A172 (cell line): ENCODE results near the gene SCN2A. TPM values are rescaled to one million over a fixed set of nuclear protein-coding genes. Genes with fewer than 3 reads are reported as not detected.
"Not testable (repeated sequence)": the region's sequence is repeated elsewhere in the genome, so short reads cannot be mapped to it uniquely, and the experiment has no call there.

ENCODE experiments used
- DNase-seq: peaks from one replicate; pipeline ENCODE4 v3.0.0-alpha.2; 2015; ENCODE audit warnings: low spot score
- total RNA-seq: library from RNA; depleted of rRNA; stranded (reverse); fragments of >200 nt; shearing (Covaris generic); gene quantifications from 2 replicates; pipeline ENCODE4 v1.2.3, GENCODE V29; 2014

Gene SCN2A
- total RNA-seq, 1 experiment from 2014 or later = 0.17 TPM

GRCh38 chr2:165328272-165328671 lies 89.1 kb downstream of the SCN2A start:
- peak; percentile 2 for DNase-seq

DNA sequence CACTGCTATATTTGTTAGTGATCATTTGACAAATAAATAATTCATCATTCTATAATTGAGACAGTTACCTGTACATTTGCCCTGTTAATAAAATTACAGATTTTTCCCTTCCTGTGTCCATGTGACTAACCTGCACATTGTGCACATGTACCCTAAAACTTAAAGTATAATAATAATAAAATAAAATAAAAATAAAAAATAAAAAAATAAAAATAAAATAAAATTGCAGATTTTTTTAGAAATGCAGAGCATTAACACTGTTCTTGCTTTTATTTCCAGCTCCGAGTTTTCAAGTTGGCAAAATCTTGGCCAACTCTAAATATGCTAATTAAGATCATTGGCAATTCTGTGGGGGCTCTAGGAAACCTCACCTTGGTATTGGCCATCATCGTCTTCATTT lies 105.1 kb downstream of the SCN2A start:
- DNase-seq = not testable (repeated sequence)

DNA sequence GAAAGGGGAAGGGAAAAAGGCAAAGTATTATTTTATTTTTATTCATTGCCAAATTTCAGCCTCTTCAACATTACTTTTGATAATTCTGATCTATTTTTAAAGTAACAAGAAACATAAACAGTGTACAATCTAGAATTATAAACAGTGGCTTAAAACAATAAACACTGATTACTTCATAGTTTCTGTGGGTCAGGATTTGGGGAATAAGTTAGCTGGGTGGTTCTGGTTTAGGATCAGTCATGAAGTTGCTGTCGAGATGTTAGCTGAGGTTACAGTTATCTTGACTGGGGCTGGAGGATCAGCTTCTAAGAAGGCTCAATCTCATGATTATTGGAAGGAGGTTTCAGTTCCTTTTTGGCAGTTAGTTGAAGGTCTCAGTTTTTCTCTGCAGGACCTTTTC lies 109.2 kb downstream of the SCN2A start:
- no peak for DNase-seq

- DNase-seq = no peak
Measured at GRCh38 chr2:165349181-165349580, 110.0 kb downstream of the SCN2A start.

- DNase-seq = peak; percentile 55
Measured at GRCh38 chr2:165357758-165358157, 118.5 kb downstream of the SCN2A start.

DNA sequence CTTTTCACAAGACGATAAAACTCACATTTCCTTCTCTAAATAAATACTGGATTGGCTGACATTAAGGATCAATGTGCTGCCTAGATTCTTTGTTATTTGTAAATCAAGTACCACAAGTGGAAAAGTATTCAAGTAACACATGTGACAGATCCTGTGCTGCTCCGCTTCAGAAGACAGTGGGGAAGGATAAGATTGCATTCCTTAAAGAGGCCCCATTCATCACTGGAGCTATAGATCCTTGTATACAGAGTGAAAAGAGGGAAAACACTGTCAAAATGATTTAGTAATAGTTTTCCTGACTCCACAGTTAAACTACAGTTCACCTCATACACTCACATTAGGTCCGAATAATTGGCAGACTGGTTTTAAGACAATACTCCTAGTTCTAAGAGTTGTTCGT lies 122.3 kb downstream of the SCN2A start:
- no peak for DNase-seq

DNA sequence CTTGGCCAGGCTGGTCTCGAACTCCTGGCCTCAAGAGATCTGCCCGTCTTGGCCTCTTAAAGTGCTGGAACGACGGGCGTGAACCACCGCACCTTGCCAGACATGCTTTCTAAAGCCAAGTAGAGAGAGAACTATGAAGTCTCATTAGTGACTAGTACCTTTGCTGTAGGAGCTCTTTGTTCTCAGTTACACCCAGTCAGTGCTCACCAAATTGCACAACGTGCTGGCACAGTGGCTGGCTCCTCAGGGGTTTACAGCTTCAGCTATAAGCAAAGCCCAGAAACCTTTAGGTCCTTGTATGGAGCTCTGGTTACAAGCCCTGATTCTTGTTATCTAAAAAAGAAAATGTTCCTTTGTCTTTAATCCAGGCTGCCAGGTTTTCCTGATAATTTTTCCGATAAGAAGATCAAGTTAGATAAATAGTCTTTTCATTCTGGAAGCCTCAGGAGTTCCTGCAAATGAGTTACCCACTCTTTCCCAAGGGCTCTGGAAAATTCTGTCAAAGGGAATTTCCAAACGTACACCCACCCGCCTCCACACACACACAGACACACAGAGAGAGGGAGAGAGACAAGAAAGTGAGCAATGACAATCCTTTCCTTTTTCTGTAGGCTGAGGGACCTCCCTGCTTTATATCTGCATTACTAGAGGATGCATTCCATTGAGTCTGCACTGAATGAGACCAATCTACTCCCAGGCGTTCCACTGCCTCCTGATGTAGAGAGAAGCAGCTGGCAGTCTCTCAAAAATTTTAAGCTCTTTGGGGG lies 130.1 kb downstream of the SCN2A start:
- DNase-seq = no peak

GRCh38 chr2:165369898-165370296 lies 130.7 kb downstream of the SCN2A start:
- no peak for DNase-seq

DNA sequence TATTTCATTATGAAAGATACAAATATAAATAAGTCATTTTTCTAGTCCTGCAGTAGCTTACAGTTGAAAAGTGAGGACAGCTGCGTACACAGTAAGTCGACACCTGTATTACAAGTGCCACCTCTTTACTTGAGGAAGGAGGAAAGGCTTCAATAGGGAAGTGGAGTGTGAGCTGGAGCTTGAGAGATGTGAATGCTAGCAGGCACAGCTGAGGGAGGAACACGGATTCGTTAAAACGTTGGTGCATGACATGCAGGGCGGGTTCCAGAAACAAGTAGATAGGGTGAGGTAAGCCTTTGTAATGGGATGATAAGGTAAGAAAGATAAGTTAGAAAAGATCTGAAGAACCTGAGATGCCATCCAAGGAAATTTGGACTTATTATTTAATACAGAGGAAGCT lies 132.1 kb downstream of the SCN2A start:
- no peak for DNase-seq

- no peak for DNase-seq
Measured at GRCh38 chr2:165373278-165374010, 134.2 kb downstream of the SCN2A start.

- DNase-seq = no peak
Measured at GRCh38 chr2:165376571-165376975, 137.4 kb downstream of the SCN2A start.

GRCh38 chr2:165382362-165382761 lies 143.1 kb downstream of the SCN2A start:
- no peak for DNase-seq

GRCh38 chr2:165390875-165391274 lies 151.7 kb downstream of the SCN2A start:
- no peak for DNase-seq

DNA sequence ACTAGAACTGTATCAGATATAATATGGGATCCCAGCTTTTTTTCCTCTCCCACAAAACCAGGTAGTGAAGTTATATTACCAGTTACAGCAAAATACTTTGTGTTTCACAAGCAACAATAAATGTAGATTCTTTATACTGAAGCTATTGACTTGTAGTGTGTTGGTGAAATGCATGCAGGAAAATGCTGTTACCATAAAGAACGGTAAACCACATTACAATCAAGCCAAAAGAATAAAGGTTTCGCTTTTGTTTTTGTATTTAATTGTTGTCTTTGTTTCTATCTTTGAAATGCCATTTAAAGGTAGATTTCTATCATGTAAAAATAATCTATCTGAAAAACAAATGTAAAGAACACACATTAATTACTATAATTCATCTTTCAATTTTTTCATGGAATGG lies 152.6 kb downstream of the SCN2A start:
- no peak for DNase-seq

DNA sequence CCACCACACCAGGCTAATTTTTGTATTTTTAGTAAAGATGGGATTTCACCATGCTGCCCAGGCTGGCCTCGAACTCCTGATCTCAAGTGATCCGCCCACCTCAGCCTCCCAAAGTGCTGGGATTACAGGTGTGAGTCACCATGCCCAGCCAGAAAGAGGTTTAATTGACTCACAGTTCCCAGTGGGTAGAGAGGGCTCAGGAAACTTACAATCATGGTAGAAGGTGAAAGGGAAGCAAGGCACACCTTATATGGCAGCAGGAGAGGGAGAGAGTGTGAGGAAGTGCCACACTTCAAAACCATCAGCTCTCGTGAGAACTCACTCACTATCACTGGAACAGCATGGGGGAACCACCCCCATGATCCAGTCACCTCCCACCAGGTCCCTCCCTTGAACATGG lies 159.4 kb downstream of the SCN2A start:
- not testable (repeated sequence) for DNase-seq

- peak; percentile 60 for DNase-seq
Measured at GRCh38 chr2:165401285-165401852, 162.2 kb downstream of the SCN2A start.

DNA sequence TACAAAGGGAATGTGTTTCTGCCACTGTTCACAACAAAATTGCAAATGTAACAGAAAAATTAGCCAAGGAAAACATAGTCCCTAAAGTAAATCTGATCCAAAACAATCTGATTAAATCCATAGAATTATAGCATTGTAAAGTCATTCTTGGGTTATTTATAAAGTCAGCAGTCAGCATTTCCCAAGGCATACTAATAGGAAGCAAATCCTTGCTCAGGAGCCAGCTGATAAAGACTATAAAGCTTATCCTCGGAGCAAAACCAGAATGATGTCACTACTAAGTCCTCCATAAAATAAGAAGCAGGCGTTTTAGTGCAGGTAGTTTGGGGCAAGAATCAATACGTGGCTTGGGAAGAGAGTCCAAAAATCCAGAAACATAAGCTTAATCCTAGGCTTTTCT lies 162.9 kb downstream of the SCN2A start:
- no peak for DNase-seq

DNA sequence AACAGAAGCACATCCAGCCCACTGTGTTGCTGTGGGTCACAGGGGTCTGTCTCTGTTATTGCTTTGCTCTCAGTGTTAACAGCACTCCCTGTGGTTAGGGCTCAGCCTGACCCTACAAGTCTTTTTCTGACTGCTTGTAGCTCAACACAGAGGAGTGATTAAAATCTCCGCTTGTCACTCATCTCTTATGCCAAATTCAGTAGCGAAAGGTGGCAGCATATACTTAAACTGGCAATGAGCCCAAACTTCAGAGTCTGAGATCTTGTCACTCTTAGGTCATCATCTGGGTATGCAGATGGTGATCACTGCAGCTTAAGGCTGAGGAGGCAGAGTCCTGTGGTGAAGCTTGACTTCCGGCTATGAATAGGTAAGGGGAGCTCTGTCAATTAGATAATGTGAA lies 167.0 kb downstream of the SCN2A start:
- DNase-seq = peak; percentile 34

- no peak for DNase-seq
Measured at GRCh38 chr2:165407466-165407865, 168.3 kb downstream of the SCN2A start.

- DNase-seq = no peak
Measured at GRCh38 chr2:165408186-165408585, 169.0 kb downstream of the SCN2A start.

DNA sequence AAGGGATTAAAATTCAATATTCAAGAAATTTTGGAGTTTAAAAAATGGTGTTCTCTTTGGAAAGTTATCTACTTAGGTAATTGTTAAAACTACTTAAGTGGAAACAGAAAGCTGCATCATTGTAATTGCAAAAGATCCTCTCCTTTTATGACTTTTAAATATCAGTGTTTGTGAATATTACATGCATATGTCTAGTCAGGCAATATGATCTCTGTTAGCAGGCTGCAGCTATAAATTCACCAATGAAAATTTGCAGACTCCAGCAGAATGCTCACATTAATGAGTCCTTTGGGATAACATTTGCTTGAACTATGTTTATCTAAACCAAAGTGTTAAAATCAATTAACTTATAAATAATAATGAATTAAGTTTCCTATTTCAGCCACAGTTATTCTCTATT lies 171.1 kb downstream of the SCN2A start:
- DNase-seq = no peak

GRCh38 chr2:165414187-165414586 lies 175.0 kb downstream of the SCN2A start:
- DNase-seq = no peak

- DNase-seq = no peak
Measured at GRCh38 chr2:165417009-165417408, 177.8 kb downstream of the SCN2A start.
